Neural progenitor cell (in vitro differentiated cells): Measurements from ENCODE around the gene IL2RA.

ENCODE experiments used
- CTCF ChIP-seq: fragments of 200-600 bp; sonication (generic); IDR thresholded peaks from 2 replicates; pipeline ENCODE4 v1.5.1; 2017; ENCODE audit warnings: antibody characterized with exemption, mild to moderate bottlenecking
- EZH2 ChIP-seq: fragments of 200-600 bp; sonication (generic); IDR thresholded peaks from 2 replicates; pipeline ENCODE4 v1.6.1; 2017; ENCODE audit warnings: antibody characterized with exemption, mild to moderate bottlenecking, moderate library complexity

GRCh38 chr10:6068422-6068821 lies 6.3 kb upstream of the IL2RA start:
- TF ChIP-seq EZH2 (no peak), CTCF (no peak)
